HepG2 (cell line): ENCODE data around the gene RERG. TPM values are rescaled to one million over a fixed set of nuclear protein-coding genes. Genes with fewer than 3 reads are reported as not detected.

ENCODE experiments used
- RERE ChIP-seq: IDR thresholded peaks from 2 replicates; pipeline ENCODE4 v1.6.1; 2016; ENCODE audit warnings: low read depth, missing genetic modification reagents, missing compliant biosample characterization
- SOX13 ChIP-seq, 3 experiments: fragments of 450-650 bp in 1 of 3; sonication (generic) in 1 of 3; formaldehyde crosslinking in 1 of 3; IDR thresholded peaks in 2 of 3; conservative IDR thresholded peaks in 1 of 3; 2 replicates each; pipeline versions ENCODE4 v1.5.0 to v1.6.1; 2016 to 2020; ENCODE audit warnings: antibody characterized with exemption in 1 of 3, mild to moderate bottlenecking in 1 of 3, missing compliant biosample characterization in 1 of 3, missing genetic modification reagents in 1 of 3, moderate library complexity in 1 of 3
- ZNF136 ChIP-seq: sonication (generic); formaldehyde crosslinking; IDR thresholded peaks from 2 replicates; pipeline ENCODE4 v1.8.1; 2022; ENCODE audit warnings: low read depth, mild to moderate bottlenecking, moderate library complexity, missing genetic modification reagents
- ZNF232 ChIP-seq: sonication (generic); formaldehyde crosslinking; IDR thresholded peaks from 2 replicates; pipeline ENCODE4 v1.4.0; 2020; ENCODE audit warnings: missing genetic modification reagents, borderline replicate concordance
- ZNF441 ChIP-seq: sonication (generic); formaldehyde crosslinking; IDR thresholded peaks from 2 replicates; pipeline ENCODE4 v1.7.0; 2021; ENCODE audit warnings: missing genetic modification reagents, borderline replicate concordance
- ZNF713 ChIP-seq: sonication (generic); formaldehyde crosslinking; IDR thresholded peaks from 2 replicates; pipeline ENCODE4 v1.4.0; 2020; ENCODE audit warnings: mild to moderate bottlenecking, missing genetic modification reagents
- polyA plus RNA-seq, 8 experiments: library from polyadenylated mRNA; depleted of rRNA in 3 of 8; stranded (reverse) in 7 of 8; unstranded in 1 of 8; fragments of >200 nt; fragmentation: Illumina TruSeq in 4 of 8; extraction: Trizol in 4 of 8; gene quantifications; 2 replicates each; pipeline versions ENCODE4 v1.2.1 to v1.2.3, GENCODE V29; 2011 to 2016; ENCODE audit warnings: low read depth in 4 of 8, missing spikeins in 1 of 8, mixed read lengths in 1 of 8; ENCODE audit not compliant: insufficient read depth in 1 of 8
- total RNA-seq, 5 experiments: library from RNA; depleted of rRNA; stranded (reverse); fragments of >200 nt; fragmentation: Illumina TruSeq; extraction: Trizol; gene quantifications; 2 replicates each; pipeline ENCODE4 v1.2.3, GENCODE V29; 2016; ENCODE audit warnings: low read depth in 1 of 5
- TF ChIP-seq, protein P1 (sequence below): sonication (generic); formaldehyde crosslinking; IDR thresholded peaks from 2 replicates; pipeline ENCODE4 v1.8.1; 2023; ENCODE audit warnings: mild to moderate bottlenecking, moderate library complexity, missing genetic modification reagents

The RERG gene
- total and polyA plus RNA-seq, 2 of the 13 experiments (the other 11 are each of a cell fraction or from before 2014, with no cell fraction given) = not detected

- TF ChIP-seq SOX13 (IDR thresholded peaks at IDR 0.05) (no peak), SOX13 (CRISPR knock-in tag; conservative IDR thresholded peaks at IDR 0.05 in 1 of 2, IDR thresholded peaks at IDR 0.05 in 1 of 2) (no peak), ZNF441 (no peak), ZNF713 (CRISPR knock-in tag) (no peak), ZNF232 (no peak), RERE (CRISPR knock-in tag) (no peak), ZNF136 (CRISPR knock-in tag) (no peak)
- TF ChIP-seq, protein P1, sequence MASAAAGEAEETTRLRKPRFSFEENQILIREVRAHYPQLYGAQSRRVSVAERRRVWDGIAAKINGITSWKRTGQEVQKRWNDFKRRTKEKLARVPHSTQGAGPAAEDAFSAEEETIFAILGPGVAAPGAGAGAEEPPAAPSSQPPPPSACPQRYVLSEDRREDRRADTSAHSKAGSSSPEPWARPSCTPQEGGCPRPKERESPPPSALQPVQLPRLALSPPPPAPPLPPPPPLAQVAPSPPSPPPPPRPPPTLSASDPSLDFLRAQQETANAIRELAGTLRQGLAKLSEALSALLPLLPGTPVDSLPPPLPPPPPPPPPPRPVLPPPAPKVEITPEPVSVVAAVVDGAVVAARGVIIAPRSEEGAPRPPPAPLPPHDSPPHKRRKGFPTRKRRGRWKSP (CRISPR knock-in tag) = no peak
Measured at GRCh38 chr12:15231493-15231892, 10.3 kb upstream of the RERG start (continued).
